ENCODE data around the gene NAGA.

The NAGA gene

DNA sequence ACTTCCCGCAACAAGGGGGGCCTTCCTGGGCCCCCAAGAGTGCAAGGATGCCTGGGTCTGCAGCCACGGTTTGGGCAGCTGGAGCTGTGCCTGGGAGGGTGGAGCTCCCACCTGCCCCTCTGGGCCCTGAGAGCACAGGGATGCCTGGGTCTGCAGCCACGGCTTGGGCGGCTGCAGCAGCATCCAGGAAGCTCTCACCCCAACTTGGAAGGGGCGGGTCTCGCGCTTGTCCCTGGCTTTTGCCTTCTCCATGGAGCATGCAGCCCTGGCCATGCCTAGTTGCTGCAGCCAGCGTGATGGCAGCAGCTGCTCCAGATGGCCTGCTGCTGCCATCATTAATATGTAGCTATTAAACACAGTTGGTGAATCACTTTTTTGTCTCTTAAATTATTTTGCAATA, 35.4 kb downstream of the NAGA start:
- DNase-seq = no peak

DNA sequence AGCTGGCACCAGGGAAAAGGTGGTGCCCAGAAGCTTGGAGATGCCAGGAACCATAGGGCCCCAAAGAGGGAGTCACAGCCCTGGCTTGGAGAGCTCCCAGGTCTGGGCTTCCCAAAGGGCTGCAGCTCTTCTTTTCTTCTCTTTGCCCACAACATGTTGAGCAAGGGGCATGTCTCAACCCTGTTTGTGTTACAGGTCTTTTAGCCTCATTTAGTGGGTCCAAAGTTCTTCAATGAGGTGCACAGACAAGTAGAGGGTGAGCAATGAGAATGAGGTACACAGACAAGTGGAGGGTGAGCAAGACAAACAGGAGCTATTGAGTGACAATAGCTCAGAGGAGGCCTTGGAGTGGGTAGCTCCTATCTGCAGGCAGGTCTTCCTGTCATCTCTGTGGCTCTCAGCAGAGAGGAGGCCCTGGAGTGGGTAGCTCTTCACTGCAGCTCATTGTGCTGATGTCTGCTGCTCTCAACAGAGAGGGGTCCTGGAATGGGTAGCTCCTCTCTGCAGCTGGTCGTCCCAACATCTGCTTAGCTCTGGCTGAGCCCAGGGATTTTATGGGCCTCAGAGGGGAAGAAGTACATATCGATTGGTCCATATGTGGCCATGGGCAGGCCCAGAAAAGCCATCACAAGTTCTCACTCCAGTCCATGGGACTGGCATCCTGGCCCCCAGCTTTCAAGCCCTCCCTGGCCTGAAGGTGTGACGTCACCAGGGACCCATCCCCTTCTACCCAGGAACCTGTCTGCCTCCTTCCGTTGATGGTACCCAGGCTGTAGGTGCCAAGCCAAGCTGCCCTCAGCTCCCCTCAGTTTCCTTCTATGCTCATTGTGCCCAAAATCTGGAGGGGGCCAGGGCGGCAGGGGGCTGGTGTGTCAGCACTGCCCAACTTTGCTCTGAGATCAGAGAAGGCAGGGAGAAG, 37.1 kb downstream of the NAGA start:
- DNase-seq = no peak

- no peak for DNase-seq
Observed at GRCh38 chr22:42026705-42027104, 43.9 kb downstream of the NAGA start.

GRCh38 chr22:42025421-42025820, 45.2 kb downstream of the NAGA start:
- DNase-seq = no peak

DNA sequence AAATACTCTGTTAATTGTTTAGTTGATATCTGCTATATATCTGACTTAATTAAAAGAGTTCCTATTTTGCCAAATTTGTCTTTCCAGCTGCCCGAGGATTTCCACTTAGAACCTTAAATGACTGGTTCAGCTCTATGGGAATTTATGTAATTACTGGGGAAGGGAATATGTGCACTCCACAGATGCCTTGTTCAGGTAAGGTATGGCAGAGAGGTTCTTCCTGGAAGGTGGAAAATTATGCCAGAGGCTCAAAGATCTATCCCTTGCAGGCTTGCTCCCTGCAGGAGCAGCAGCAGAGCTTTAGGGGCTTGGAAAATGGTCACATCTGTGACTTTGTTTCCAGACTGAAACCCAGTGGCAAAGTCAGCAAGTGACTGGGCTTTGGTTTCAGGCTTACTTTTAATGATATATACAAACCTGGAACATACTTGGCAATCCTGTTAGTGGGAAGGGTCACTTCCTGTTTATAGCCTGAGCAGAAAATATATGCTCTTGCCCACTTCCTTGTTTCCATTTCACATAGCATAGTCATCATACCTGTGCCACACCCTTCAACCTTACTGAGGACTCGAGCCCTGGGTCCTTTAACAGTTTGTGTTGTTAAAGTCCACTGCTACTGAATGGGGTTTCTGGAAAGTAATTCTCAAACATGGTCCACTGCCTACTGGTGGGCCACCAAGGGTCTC, 48.3 kb downstream of the NAGA start:
- DNase-seq = no peak

GRCh38 chr22:42021571-42021970, 49.0 kb downstream of the NAGA start:
- no peak for DNase-seq

DNA sequence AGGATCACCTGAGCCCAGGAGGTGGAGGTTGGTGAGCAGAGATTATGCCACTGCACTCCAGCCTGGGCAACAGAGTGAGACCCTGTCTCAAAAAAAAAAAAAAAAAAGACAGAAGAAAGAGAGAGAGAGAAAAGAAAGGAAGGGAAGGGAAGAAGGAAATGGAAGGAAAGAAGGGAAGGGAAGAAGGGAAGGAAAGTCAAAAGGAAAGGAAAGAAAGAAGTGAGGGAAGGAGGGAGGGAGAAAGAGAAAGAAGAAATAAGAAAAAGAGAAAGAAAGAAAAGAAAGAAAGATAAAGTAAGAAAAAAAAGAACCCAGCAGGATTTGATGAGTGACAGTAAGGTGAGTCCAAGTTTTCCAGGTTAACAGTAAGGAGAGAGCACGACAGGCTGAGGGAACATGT, 52.4 kb downstream of the NAGA start:
- DNase-seq = no peak

DNA sequence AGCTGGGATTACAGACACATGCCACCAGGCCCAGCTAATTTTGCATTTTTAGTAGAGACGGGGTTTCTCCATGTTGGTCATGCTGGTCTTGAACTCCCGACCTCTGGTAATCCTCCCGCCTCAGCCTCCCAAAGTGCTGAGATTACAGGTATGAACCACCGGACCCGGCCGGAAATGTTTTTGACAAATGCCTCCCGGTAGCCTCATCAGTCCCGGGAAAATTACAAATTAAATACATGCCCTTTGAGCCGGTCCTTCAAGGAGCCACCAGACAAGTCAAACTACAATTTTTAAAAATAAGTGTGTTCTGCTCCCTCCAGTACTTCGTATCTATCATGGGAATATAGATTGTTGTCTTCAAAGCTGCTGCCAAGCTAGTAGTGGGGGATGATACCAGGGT, 54.5 kb downstream of the NAGA start:
- no peak for DNase-seq

- no peak for DNase-seq
Observed at GRCh38 chr22:42013385-42013784, 57.2 kb downstream of the NAGA start.

- no peak for DNase-seq
Observed at GRCh38 chr22:42010778-42011177, 59.8 kb downstream of the NAGA start.

Measured in fibroblast of skin of abdomen (primary cell).